Mesodermal cell (in vitro differentiated cells): ENCODE measurements around the gene DACH2.

ENCODE experiments used
- H3K27ac ChIP-seq: 2 replicates; pipeline ENCODE4 v1.7.0; 2013; ENCODE audit warnings: mild to moderate bottlenecking, low read depth, low read length, moderate library complexity; ENCODE audit not compliant: severe bottlenecking
- H3K36me3 ChIP-seq: 2 replicates; pipeline ENCODE4 v1.7.1; 2013; ENCODE audit warnings: mild to moderate bottlenecking, low read length, moderate library complexity; ENCODE audit not compliant: control insufficient read depth, insufficient read depth
- H3K4me1 ChIP-seq: one replicate; pipeline ENCODE4 v1.7.1; 2013; ENCODE audit warnings: mild to moderate bottlenecking, low read length; ENCODE audit not compliant: insufficient read depth, control insufficient read depth, poor library complexity, severe bottlenecking
- H3K4me3 ChIP-seq: 2 replicates; pipeline ENCODE4 v1.7.0; 2013; ENCODE audit warnings: low read length, control low read depth, mild to moderate bottlenecking; ENCODE audit not compliant: insufficient read depth, poor library complexity, severe bottlenecking; ENCODE audit errors: extremely low read depth
- H3K9me3 ChIP-seq: 2 replicates; pipeline ENCODE4 v1.7.1; 2013; ENCODE audit warnings: mild to moderate bottlenecking, low read length, moderate library complexity; ENCODE audit not compliant: control insufficient read depth
- WGBS, 2 experiments: methylation state at CpG; one replicate each; pipeline ENCODE4 v1.1.5; 2013; ENCODE audit warnings: missing lambda C conversion rate in 2 of 2; ENCODE audit not compliant: insufficient coverage in 2 of 2; 5-methylcytosine and 5-hydroxymethylcytosine counted together

DACH2 gene

DNA sequence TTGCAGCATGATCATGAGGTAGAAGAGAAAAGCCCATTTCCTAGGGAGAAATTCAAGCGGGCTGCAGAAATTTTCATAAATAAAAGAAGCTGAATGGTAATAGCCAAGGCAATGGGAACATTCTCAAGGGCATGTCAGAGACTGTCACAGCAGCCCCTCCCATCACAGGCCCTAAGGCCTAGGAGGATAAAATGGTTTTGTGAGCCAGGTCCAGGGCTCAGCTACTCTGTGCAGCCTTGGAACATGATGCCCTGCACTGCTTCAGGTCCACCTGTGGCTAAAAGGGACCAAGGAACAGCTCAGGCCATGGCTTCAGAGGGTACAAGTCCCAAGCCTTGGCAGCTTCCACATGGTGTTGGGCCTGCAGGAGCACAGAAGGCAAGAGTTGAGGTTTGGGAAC, 93.3 kb downstream of the DACH2 start:
- H3K4me1 ChIP-seq, result no peaks in the 10 kb centered on the region
- H3K36me3 ChIP-seq, result no peaks in the 10 kb centered on the region
- H3K4me3 ChIP-seq, result no peak overlapping the region
- WGBS, 2 experiments, result 80% methylated on average over 1 of the region's 1 CpG; no CpG with 5 or more reads in 1 of the 2 experiments
- H3K9me3 ChIP-seq, result no peaks in the 10 kb centered on the region
- no peak overlapping the region for H3K27ac ChIP-seq

GRCh38 chrX:86263526-86263925, 115.3 kb downstream of the DACH2 start:
- Histone ChIP-seq H3K9me3 (no peaks in the 10 kb centered on the region), H3K27ac (no peak overlapping the region), H3K4me3 (no peak overlapping the region), H3K4me1 (no peaks in the 10 kb centered on the region), H3K36me3 (no peaks in the 10 kb centered on the region)

DNA sequence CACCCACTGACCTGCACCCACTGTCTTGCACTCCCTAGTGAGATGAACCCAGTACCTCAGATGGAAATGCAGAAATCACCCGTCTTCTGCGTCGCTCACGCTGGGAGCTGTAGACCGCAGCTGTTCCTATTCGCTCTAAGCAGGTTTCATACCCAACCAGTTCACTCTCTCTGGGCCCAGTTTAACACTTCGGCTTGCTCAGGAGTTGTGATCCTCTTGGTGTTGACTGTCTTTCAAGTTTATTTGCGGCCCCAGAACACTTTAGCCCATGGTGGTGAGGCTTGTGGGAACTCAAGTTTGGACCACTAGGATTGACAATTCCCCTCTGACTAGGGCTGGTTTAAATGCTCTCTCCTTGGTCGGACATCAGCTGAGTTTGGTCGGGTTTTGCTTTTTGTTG, 147.0 kb downstream of the DACH2 start:
- Histone ChIP-seq H3K27ac (no peak overlapping the region), H3K36me3 (no peaks in the 10 kb centered on the region), H3K4me1 (no peaks in the 10 kb centered on the region), H3K4me3 (no peak overlapping the region), H3K9me3 (no peaks in the 10 kb centered on the region)
- WGBS, 2 experiments, result 83 to 100% methylated on average over 1 of the region's 10 CpGs

GRCh38 chrX:86322913-86323312, 174.7 kb downstream of the DACH2 start:
- Histone ChIP-seq H3K4me1 (no peaks in the 10 kb centered on the region), H3K9me3 (peaks cover 13% of the 10 kb centered on the region), H3K27ac (no peak overlapping the region), H3K36me3 (no peaks in the 10 kb centered on the region), H3K4me3 (no peak overlapping the region)
- WGBS, 2 experiments, result 100% methylated on average over 2 of the region's 3 CpGs; no CpG with 5 or more reads in 1 of the 2 experiments

- Histone ChIP-seq H3K4me3 (no peak overlapping the region), H3K27ac (no peak overlapping the region), H3K36me3 (no peaks in the 10 kb centered on the region), H3K9me3 (no peaks in the 10 kb centered on the region), H3K4me1 (no peaks in the 10 kb centered on the region)
- WGBS, 2 experiments, result no CpG with 5 or more reads among the region's 1 CpG
Observed at GRCh38 chrX:86329174-86329573, 180.9 kb downstream of the DACH2 start.

DNA sequence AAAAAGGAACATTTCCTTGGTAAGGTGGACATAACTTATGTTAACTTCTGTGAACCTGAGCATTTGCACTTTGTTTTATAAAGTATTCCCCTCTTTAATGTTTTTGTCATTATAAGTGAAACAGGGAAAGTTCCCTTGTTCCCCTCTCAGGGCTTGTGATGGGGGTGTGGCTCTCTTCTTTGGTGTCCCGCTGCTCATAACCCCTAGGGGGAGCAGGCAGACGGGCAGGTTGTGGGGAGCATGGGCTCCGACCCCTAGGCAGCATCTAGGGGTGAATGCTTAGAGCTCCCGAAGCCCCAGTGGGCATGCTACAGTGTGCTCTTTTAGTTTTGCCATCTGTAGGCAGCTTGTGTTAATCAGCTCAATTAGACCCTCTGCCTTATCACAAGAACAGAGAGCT, 200.4 kb downstream of the DACH2 start:
- 0 to 50% methylated on average over 1 to 3 of the region's 4 CpGs for WGBS, 2 experiments
- no peaks in the 10 kb centered on the region for H3K4me1 ChIP-seq

DNA sequence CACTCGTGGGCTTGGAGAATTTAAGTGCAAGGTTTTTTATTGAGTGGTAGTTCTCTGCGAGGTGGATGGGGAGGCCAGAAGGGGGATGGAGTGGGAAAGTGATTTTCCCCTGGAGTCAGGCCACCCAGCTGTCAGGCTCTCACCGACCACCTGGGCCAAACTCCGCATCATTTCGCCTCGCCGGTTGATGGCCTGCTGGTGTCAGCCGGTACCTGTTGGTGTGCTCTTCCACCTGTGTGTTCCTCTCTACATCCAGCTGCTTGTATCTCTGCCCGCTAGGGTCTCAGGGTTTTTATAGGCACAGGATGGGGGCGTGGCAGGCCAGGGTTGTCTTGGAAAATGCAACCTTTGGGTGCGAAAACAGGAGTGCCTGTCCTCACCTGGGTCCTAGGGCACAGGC, 200.9 kb downstream of the DACH2 start:
- WGBS, 2 experiments, result 80 to 86% methylated on average over 2 to 5 of the region's 11 CpGs
- no peaks in the 10 kb centered on the region for H3K4me1 ChIP-seq

More for the DNA sequence above, 200.4 kb downstream of the DACH2 start:
- Histone ChIP-seq H3K36me3 (no peaks in the 10 kb centered on the region), H3K4me3 (no peak overlapping the region), H3K9me3 (no peaks in the 10 kb centered on the region), H3K27ac (no peak overlapping the region)

GRCh38 chrX:86369847-86370630, 221.8 kb downstream of the DACH2 start:
- H3K36me3 ChIP-seq, result no peaks in the 10 kb centered on the region
- H3K4me3 ChIP-seq, result no peak overlapping the region
- no peak overlapping the region for H3K27ac ChIP-seq
- 50% methylated on average over 1 of the region's 3 CpGs; no CpG with 5 or more reads in 1 of the 2 experiments for WGBS, 2 experiments
- H3K4me1 ChIP-seq, result no peaks in the 10 kb centered on the region
- no peaks in the 10 kb centered on the region for H3K9me3 ChIP-seq

More for the DNA sequence above, 200.9 kb downstream of the DACH2 start:
- Histone ChIP-seq H3K27ac (no peak overlapping the region), H3K4me3 (no peak overlapping the region), H3K36me3 (no peaks in the 10 kb centered on the region), H3K9me3 (no peaks in the 10 kb centered on the region)

DNA sequence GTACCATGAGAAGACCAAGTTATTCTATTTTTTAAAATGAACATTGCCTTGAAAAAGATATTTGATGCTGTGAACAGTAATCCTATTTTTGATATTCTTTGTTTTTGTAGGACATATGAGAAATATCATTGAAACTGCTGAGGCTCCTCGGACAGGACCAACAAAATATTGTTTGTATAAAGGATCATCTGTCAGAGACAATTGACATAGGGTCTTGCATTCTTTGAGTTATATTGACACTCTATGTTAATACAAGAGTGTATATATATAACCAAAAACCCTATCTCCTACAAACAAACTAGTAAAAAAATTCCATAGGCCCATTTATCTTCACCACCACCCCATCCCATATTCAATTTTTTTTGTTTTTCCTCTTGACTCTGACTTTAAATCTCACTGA, 222.7 kb downstream of the DACH2 start:
- Histone ChIP-seq H3K27ac (no peak overlapping the region), H3K4me3 (no peak overlapping the region), H3K9me3 (no peaks in the 10 kb centered on the region), H3K4me1 (no peaks in the 10 kb centered on the region), H3K36me3 (no peaks in the 10 kb centered on the region)
- WGBS, 2 experiments, result no CpG with 5 or more reads among the region's 1 CpG

- H3K4me3 ChIP-seq, result no peak overlapping the region
- H3K27ac ChIP-seq, result no peak overlapping the region
- no peaks in the 10 kb centered on the region for H3K9me3 ChIP-seq
- no peaks in the 10 kb centered on the region for H3K36me3 ChIP-seq
- H3K4me1 ChIP-seq, result no peaks in the 10 kb centered on the region
Observed at GRCh38 chrX:86379209-86379608, 231.0 kb downstream of the DACH2 start.

DNA sequence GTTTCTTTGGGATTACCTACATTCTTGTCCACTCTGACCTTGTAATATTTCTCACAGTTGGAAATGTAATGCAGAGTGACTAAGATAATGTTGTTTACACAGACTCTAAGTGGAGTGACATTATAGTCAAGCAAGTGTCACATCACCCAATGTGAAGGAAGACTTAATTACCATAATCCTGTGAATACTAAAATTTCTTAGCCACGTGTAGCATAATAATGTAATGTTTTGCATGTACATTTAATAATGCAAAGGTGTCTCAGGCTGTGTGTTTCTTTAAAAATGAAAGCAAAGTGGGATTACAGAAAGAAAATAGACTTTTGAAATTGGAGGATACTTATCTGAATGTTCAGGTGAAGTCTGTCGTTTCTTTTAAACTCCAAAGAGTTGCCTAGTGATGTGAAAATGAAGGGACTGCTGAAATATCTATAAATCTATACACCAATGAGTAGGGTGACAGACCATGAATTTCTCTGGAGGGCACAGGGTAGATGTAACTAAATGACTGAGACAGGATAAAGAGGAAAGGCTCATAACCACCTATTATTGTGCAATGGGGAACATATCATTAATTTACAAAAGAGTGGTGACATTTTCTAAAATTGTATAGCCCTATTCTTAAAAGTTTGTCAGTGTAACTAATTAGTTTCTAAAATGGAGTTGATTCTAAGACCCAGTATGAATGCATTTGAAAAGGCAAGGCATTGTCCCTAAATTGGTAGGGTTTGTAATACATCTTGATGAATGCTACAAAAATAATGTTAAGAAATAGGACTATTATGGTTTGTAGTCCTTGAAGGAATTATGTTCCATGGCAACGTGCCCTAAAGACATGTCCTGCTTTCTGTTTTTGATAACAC, 235.7 kb downstream of the DACH2 start:
- Histone ChIP-seq H3K4me3 (no peak overlapping the region), H3K36me3 (no peaks in the 10 kb centered on the region), H3K9me3 (no peaks in the 10 kb centered on the region), H3K27ac (no peak overlapping the region), H3K4me1 (no peaks in the 10 kb centered on the region)
- WGBS, 2 experiments, result no CpG with 5 or more reads among the region's 3 CpGs
